OCI-LY3 (cell line): ENCODE data around the gene SNX6.
"Not testable (repeated sequence)": the region's sequence is repeated elsewhere in the genome, so short reads cannot be mapped to it uniquely, and the experiment has no call there.

ENCODE experiments used
- H2AFZ ChIP-seq: fragments of 200-600, 300-600 bp; shearing (Covaris generic); 2 replicates; pipeline ENCODE4 v1.6.0; 2014; ENCODE audit warnings: antibody characterized with exemption, low read depth, low read length
- H3K27ac ChIP-seq: fragments of 200-600, 300-600 bp; sonication (generic); 2 replicates; pipeline ENCODE4 v1.5.1; 2014; ENCODE audit warnings: mild to moderate bottlenecking, low read length, moderate library complexity, mixed read lengths
- H3K27me3 ChIP-seq: fragments of 200-600, 300-600 bp; sonication (generic); 2 replicates; pipeline ENCODE4 v1.6.1; 2014; ENCODE audit warnings: low read depth, low read length, mixed read lengths
- H3K36me3 ChIP-seq: fragments of 200-600, 300-600 bp; sonication (generic); replicated peaks from 2 replicates; pipeline ENCODE3; 2014; ENCODE audit warnings: low read depth, low read length, mixed read lengths
- H3K4me1 ChIP-seq: fragments of 300-600, 200-600 bp; sonication (generic); 2 replicates; pipeline ENCODE4 v1.6.1; 2014; ENCODE audit warnings: low read length, mixed read lengths
- H3K4me2 ChIP-seq: fragments of 200-600, 300-600 bp; sonication (generic); 2 replicates; pipeline ENCODE4 v1.6.1; 2014; ENCODE audit warnings: low read length, mixed read lengths
- H3K4me3 ChIP-seq: fragments of 300-600, 200-600 bp; sonication (generic); 2 replicates; pipeline ENCODE4 v1.5.1; 2014; ENCODE audit warnings: antibody characterized with exemption, mild to moderate bottlenecking, low read length, moderate library complexity
- H3K79me2 ChIP-seq: fragments of 300-600, 200-600 bp; shearing (Covaris generic); 2 replicates; pipeline ENCODE4 v1.6.1; 2014; ENCODE audit warnings: mild to moderate bottlenecking, low read length, mixed read lengths
- H3K9ac ChIP-seq: fragments of 300-600, 200-600 bp; shearing (Covaris generic); 2 replicates; pipeline ENCODE4 v1.6.0; 2014; ENCODE audit warnings: mild to moderate bottlenecking, low read length, moderate library complexity
- H3K9me3 ChIP-seq: fragments of 200-600, 300-600 bp; shearing (Covaris generic); 2 replicates; pipeline ENCODE4 v1.6.1; 2014; ENCODE audit warnings: low read length, mixed read lengths; ENCODE audit not compliant: insufficient read depth
- H4K20me1 ChIP-seq: fragments of 200-600, 300-600 bp; sonication (generic); 2 replicates; pipeline ENCODE4 v1.6.1; 2016; ENCODE audit warnings: low read length, mixed read lengths; ENCODE audit not compliant: insufficient read depth
- CTCF ChIP-seq: fragments of 200-600, 300-600 bp; sonication (generic); IDR thresholded peaks from 2 replicates; pipeline ENCODE4 v1.5.1; 2014; ENCODE audit warnings: antibody characterized with exemption, low read length, low read depth
- EZH2phosphoT487 ChIP-seq: fragments of 200-600 bp; shearing (Covaris generic); IDR thresholded peaks from 2 replicates; pipeline ENCODE4 v1.6.1; 2018; ENCODE audit warnings: antibody characterized with exemption, mixed run types, low read depth

The SNX6 gene

DNA sequence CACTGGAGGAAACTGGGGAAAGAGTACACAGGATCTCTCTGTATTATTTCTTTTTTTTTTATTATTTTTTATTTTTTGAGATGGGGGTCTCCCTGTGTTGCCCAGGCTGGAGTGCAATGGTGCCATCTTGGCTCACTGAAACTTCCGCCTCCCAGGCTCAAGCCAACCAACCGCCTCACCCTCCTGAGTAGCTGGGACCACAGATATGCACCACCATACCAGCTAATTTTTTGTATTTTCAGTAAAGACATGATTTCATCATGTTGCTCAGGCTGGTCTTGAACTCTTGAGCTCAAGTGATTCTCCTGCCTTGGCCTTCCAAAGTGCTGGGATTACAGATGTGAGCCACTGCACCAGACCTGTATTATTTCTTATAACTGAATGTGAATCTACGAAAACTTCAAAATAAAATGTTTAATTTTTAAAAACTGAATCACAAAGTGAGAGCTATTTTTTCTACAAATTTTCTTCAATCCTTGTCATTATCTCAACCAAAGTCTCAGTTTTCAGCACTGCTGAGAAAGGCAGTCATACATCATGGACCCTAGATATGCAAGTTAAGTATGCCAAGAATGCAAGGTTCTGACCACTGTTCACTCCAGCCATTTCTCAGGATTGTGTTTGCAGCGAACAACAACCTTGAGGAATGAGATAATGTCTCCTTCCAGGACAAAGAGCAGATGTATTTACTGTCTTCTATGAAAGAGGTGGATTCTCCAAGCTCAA lies 92.8 kb downstream of the SNX6 start:
- Histone ChIP-seq H3K36me3 (peaks cover 20% of the 10 kb centered on the region), H3K79me2 (peaks cover 30% of the 10 kb centered on the region), H3K27me3 (no peaks in the 10 kb centered on the region), H3K4me2 (no peak overlapping the region), H3K9ac (no peak overlapping the region), H3K4me3 (no peak overlapping the region), H2AFZ (no peak overlapping the region), H4K20me1 (no peaks in the 10 kb centered on the region), H3K27ac (no peak overlapping the region), H3K9me3 (no peaks in the 10 kb centered on the region), H3K4me1 (peaks cover 10% of the 10 kb centered on the region)
- no peak for TF ChIP-seq CTCF
- no peak for TF ChIP-seq EZH2phosphoT487

DNA sequence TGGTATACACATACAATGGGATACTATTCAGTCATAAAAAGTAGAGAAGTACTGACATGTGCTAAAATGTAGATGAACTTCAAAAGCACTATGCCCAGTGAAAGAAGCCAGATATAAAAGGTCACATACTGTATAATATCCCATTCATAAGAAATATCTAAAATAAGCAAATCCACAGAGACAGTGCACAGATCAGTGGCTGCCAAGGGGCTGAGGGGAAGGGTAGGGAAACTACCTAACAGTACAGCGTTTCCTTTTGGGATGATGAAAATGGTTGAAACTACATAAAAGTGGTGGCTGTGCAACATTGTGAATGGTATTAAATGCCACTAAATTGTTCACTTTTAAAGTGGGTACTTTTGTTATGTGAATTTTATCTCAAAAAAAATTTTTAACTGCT lies 102.4 kb downstream of the SNX6 start:
- Histone ChIP-seq H3K4me1 (no peaks in the 10 kb centered on the region), H3K27ac (no peak overlapping the region)

GRCh38 chr14:34524216-34524615 lies 105.7 kb downstream of the SNX6 start:
- H3K27ac ChIP-seq, H3K9me3 ChIP-seq, H3K9ac ChIP-seq, H3K27me3 ChIP-seq, H3K4me2 ChIP-seq, H3K4me1 ChIP-seq, H2AFZ ChIP-seq, H3K4me3 ChIP-seq, H4K20me1 ChIP-seq, H3K79me2 ChIP-seq: not testable (repeated sequence)
- H3K36me3 ChIP-seq: peaks cover 35% of the 10 kb centered on the region

More for the DNA sequence above, 102.4 kb downstream of the SNX6 start:
- TF ChIP-seq CTCF (no peak), EZH2phosphoT487 (no peak)
- Histone ChIP-seq H3K4me3 (no peak overlapping the region), H3K4me2 (no peak overlapping the region), H2AFZ (no peak overlapping the region), H4K20me1 (no peaks in the 10 kb centered on the region), H3K9ac (no peak overlapping the region), H3K36me3 (peaks cover 25% of the 10 kb centered on the region), H3K9me3 (no peaks in the 10 kb centered on the region), H3K27me3 (no peaks in the 10 kb centered on the region), H3K79me2 (no peaks in the 10 kb centered on the region)

DNA sequence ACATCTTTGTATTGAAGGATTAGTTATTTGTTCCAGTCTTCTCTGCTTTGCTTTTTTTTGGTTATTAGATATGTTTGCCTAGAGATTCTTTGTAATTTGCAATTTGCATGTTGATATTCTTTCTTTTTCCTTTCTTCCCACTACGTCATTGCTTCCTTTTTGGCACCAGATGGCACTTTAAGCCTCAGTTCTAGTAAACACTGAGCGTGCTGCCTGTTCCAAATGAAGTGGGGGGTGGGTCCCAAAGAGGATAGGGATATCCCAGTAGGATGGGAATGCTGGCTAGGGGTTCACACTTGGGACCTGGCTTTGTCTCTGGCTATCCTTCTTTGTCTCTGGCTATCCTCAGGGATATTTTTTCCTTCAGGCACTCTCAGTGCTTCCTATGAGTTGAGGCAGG lies 107.5 kb downstream of the SNX6 start:
- no peaks in the 10 kb centered on the region for H4K20me1 ChIP-seq
- H3K36me3 ChIP-seq: peaks cover 37% of the 10 kb centered on the region
- H3K79me2 ChIP-seq: no peaks in the 10 kb centered on the region
- TF ChIP-seq EZH2phosphoT487 (no peak), CTCF (no peak)
- no peaks in the 10 kb centered on the region for H3K9me3 ChIP-seq
- H2AFZ ChIP-seq: no peak overlapping the region
- H3K27ac ChIP-seq: no peak overlapping the region
- H3K9ac ChIP-seq: no peak overlapping the region
- no peaks in the 10 kb centered on the region for H3K4me1 ChIP-seq
- no peak overlapping the region for H3K4me3 ChIP-seq
- H3K4me2 ChIP-seq: no peak overlapping the region
- H3K27me3 ChIP-seq: no peaks in the 10 kb centered on the region

GRCh38 chr14:34521071-34521470 lies 108.9 kb downstream of the SNX6 start:
- not testable (repeated sequence) for H3K4me1 ChIP-seq, H3K27me3 ChIP-seq, H4K20me1 ChIP-seq, H3K4me2 ChIP-seq, H3K79me2 ChIP-seq, H3K9ac ChIP-seq, H3K27ac ChIP-seq, H3K9me3 ChIP-seq, H2AFZ ChIP-seq, H3K4me3 ChIP-seq
- H3K36me3 ChIP-seq: peaks cover 33% of the 10 kb centered on the region

GRCh38 chr14:34520304-34520970 lies 109.5 kb downstream of the SNX6 start:
- H3K4me1 ChIP-seq, H3K4me3 ChIP-seq, H3K79me2 ChIP-seq, H2AFZ ChIP-seq, H4K20me1 ChIP-seq, H3K27me3 ChIP-seq, H3K4me2 ChIP-seq, H3K27ac ChIP-seq, H3K9ac ChIP-seq, H3K9me3 ChIP-seq: not testable (repeated sequence)
- peaks cover 33% of the 10 kb centered on the region for H3K36me3 ChIP-seq
